Measurements from ENCODE around the gene WASHC3. TPM values are rescaled to one million over a fixed set of nuclear protein-coding genes. Genes with fewer than 3 reads are reported as not detected.

Gene WASHC3
- total RNA-seq, 1 donor from 2014 or later, result 49.4 TPM

GRCh38 chr12:101966496-101966895, 95.3 kb downstream of the WASHC3 start:
- Histone ChIP-seq H3K36me3 (no peaks in the 10 kb centered on the region), H3K9me3 (no peaks in the 10 kb centered on the region), H3K4me1 (no peaks in the 10 kb centered on the region), H3K27ac (no peak overlapping the region), H3K27me3 (no peaks in the 10 kb centered on the region), H3K4me3 (no peak overlapping the region)
- no peak for TF ChIP-seq POLR2AphosphoS5 (IDR thresholded peaks at IDR 0.05; ENCODE audit: insufficient read depth in 1 of 2, low read depth in 1 of 2)
- no peak for TF ChIP-seq CTCF (IDR thresholded peaks at IDR 0.05)
- no peak for TF ChIP-seq POLR2A (IDR thresholded peaks at IDR 0.05)
- intact Hi-C loops (cut with DNase I), result no loop called here
- DNase-seq (ENCODE audit: extremely low spot score in 2 of 2), result no peak

GRCh38 chr12:101963697-101964096, 98.1 kb downstream of the WASHC3 start:
- no peaks in the 10 kb centered on the region for H3K4me1 ChIP-seq
- no peak overlapping the region for H3K27ac ChIP-seq
- TF ChIP-seq POLR2A (IDR thresholded peaks at IDR 0.05) (no peak), POLR2AphosphoS5 (IDR thresholded peaks at IDR 0.05; ENCODE audit: insufficient read depth in 1 of 2, low read depth in 1 of 2) (no peak), CTCF (IDR thresholded peaks at IDR 0.05) (no peak)
- no peaks in the 10 kb centered on the region for H3K9me3 ChIP-seq
- intact Hi-C loops (cut with DNase I), result no loop called here
- no peak for DNase-seq (ENCODE audit: extremely low spot score in 2 of 2)
- no peaks in the 10 kb centered on the region for H3K36me3 ChIP-seq
- H3K4me3 ChIP-seq, result no peak overlapping the region
- H3K27me3 ChIP-seq, result no peaks in the 10 kb centered on the region

Other genes with a start within 250 kb of the WASHC3 start
- 28.7 TPM for gene GNPTAB, start 231.0 kb downstream of the WASHC3 start, total RNA-seq
- 18.9 TPM for gene DRAM1, start 184.4 kb downstream of the WASHC3 start, total RNA-seq
- gene NUP37, start 58.1 kb upstream of the WASHC3 start, total RNA-seq, result 22.6 TPM
- 3.7 TPM for gene PARPBP, start 58.2 kb upstream of the WASHC3 start, total RNA-seq
- gene PMCH, start 135.8 kb upstream of the WASHC3 start, total RNA-seq, result not detected